Measurements from ENCODE around the gene PLGLB1.
A peak's percentile ranks its signal among the peaks of the same experiment; 100 is the strongest.
"Not testable (repeated sequence)": the region's sequence is repeated elsewhere in the genome, so short reads cannot be mapped to it uniquely, and the experiment has no call there.

PLGLB1 gene

DNA sequence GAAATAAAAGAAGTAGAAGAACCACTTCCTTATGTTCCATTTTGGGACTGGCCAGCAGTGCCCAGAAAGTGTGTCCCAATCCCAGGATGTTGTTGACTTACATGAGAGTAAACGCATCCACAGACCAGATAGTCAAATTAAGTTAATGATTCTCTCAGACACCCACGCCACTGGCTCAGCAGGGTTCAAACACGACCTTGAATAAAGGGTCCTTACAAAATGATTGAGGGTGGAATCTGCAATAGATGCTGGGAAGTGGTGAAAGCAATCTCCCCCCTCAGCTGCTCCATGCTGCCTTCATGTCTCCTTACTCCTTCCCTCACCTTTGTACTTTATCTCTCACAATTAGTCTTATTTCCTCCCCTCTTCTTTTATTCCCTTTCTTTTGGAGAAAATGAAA, at the start of gene PLGLB1:
PLGLB1 (minus strand) TSS at position 101 of the 400 bp plus-strand sequence; CDS start at position 40, 61 bp downstream.
- DNase-seq (ENCODE audit: extremely low read depth, low read depth); H3K4me3 ChIP-seq (replicated peaks; ENCODE audit: low read depth, low read length): not testable (repeated sequence)

DNA sequence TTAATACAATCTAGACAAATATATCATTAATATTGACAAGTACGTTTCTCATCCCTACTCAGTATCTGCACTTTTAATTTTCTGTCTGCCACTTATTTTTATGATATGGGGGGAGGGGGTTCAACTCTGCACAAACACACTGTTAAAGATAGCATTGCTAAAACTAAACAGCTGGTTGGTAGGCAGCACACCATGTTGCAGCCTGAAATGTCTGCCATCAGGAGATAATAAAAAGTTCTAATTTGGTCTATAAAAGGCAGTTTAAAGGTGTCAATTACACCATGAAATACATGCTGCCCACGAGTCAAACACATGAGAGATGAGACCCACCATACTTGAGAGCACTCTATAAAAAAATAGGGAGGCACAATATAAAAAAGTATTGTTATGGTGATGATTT, 42.7 kb upstream of the PLGLB1 start:
- H3K4me3 ChIP-seq (replicated peaks; ENCODE audit: low read depth, low read length) = not testable (repeated sequence)

DNA sequence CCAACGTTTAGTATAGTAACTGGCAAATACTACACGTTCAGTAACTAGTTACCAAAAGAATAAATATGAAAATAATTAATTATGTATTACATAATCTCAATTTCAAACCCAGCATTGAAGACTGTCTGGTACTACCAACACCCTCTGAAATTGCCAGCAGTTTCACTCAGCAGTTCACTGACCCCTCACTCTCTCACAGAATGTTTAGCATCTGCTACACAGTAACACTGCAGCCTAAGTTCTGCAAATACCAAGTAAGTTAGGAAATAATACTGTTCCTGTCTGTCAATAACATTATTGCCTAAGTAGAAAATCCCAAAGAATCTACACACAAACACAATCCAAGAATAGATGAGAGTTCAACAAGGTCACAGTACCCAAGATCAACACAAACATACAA, 41.8 kb upstream of the PLGLB1 start:
- not testable (repeated sequence) for H3K4me3 ChIP-seq (replicated peaks; ENCODE audit: low read depth, low read length); DNase-seq (ENCODE audit: extremely low read depth, low read depth)

More for the DNA sequence above, 42.7 kb upstream of the PLGLB1 start:
- DNase-seq (ENCODE audit: extremely low read depth, low read depth) = not testable (repeated sequence)

GRCh38 chr2:87061519-87061918, 39.9 kb upstream of the PLGLB1 start:
- DNase-seq (ENCODE audit: extremely low read depth, low read depth); H3K4me3 ChIP-seq (replicated peaks; ENCODE audit: low read depth, low read length): not testable (repeated sequence)

GRCh38 chr2:87057606-87058005, 36.0 kb upstream of the PLGLB1 start:
- DNase-seq (ENCODE audit: extremely low read depth, low read depth); H3K4me3 ChIP-seq (replicated peaks; ENCODE audit: low read depth, low read length): not testable (repeated sequence)

- not testable (repeated sequence) for H3K4me3 ChIP-seq (replicated peaks; ENCODE audit: low read depth, low read length); DNase-seq (ENCODE audit: extremely low read depth, low read depth)
Measured at GRCh38 chr2:87056843-87057242, 35.2 kb upstream of the PLGLB1 start.

GRCh38 chr2:87056435-87056834, 34.8 kb upstream of the PLGLB1 start:
- DNase-seq (ENCODE audit: extremely low read depth, low read depth); H3K4me3 ChIP-seq (replicated peaks; ENCODE audit: low read depth, low read length): not testable (repeated sequence)

DNA sequence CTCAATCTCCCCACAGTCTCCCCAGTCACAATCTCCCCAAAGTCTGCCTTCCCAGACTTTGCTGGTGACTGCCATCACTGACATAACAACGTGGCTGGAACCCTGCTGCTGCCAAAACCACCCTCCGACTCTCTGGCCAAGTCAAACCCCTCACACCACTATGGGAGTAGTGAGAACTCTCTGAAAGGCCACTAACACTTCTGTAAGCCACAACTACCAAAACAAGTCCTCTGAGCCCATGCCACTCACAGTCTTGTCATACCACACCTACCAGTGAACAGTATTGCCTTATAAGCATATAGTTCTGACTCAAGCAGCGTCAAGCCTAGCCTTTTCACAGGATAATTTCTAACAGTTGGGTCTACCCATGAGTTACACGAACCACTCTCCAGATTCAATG, 32.7 kb upstream of the PLGLB1 start:
- not testable (repeated sequence) for H3K4me3 ChIP-seq (replicated peaks; ENCODE audit: low read depth, low read length); DNase-seq (ENCODE audit: extremely low read depth, low read depth)

DNA sequence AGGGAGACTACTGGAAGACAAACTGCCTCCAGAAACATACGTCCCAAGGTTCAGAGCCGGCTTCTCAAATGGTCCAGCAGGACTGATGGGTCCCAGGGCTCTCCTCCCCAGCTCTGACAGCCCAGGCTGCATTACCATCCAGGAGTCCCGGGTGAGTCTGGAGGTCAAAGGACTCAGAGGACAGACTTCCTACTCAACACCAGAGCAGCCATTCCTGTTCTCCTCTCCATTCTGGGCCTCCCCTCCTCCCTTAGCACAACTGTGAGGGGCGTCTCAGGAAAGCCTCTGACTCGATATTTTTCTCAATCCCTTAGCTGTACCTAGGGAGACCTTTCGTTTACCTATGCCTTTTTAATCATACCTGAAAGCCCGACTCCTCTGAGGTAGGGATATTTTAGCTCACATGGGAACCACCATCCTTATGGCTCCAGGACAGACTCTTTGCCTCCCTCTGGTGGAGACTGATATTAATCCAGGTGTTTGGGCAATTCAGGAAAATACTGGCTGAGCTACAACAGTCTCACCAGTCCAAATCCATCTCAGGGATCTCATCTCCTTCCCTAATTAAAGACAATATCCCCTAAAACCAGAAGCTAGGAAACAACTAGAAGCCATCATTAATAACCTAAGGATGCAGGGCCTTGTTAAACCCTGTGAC, 19.8 kb upstream of the PLGLB1 start:
- TF ChIP-seq, protein P1, sequence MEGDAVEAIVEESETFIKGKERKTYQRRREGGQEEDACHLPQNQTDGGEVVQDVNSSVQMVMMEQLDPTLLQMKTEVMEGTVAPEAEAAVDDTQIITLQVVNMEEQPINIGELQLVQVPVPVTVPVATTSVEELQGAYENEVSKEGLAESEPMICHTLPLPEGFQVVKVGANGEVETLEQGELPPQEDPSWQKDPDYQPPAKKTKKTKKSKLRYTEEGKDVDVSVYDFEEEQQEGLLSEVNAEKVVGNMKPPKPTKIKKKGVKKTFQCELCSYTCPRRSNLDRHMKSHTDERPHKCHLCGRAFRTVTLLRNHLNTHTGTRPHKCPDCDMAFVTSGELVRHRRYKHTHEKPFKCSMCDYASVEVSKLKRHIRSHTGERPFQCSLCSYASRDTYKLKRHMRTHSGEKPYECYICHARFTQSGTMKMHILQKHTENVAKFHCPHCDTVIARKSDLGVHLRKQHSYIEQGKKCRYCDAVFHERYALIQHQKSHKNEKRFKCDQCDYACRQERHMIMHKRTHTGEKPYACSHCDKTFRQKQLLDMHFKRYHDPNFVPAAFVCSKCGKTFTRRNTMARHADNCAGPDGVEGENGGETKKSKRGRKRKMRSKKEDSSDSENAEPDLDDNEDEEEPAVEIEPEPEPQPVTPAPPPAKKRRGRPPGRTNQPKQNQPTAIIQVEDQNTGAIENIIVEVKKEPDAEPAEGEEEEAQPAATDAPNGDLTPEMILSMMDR (IDR thresholded peaks at IDR 0.05; ENCODE audit: low read depth, low read length, missing control alignments) = peak; percentile 3
- not testable (repeated sequence) for H3K4me3 ChIP-seq (replicated peaks; ENCODE audit: low read depth, low read length); DNase-seq (ENCODE audit: extremely low read depth, low read depth)

GRCh38 chr2:87028607-87029006, 7.0 kb upstream of the PLGLB1 start:
- H3K4me3 ChIP-seq (replicated peaks; ENCODE audit: low read depth, low read length) = not testable (repeated sequence)

GRCh38 chr2:87026816-87027215, 5.2 kb upstream of the PLGLB1 start:
- DNase-seq (ENCODE audit: extremely low read depth, low read depth); H3K4me3 ChIP-seq (replicated peaks; ENCODE audit: low read depth, low read length): not testable (repeated sequence)

More at GRCh38 chr2:87028607-87029006, 7.0 kb upstream of the PLGLB1 start:
- not testable (repeated sequence) for DNase-seq (ENCODE audit: extremely low read depth, low read depth)

GRCh38 chr2:87025927-87026326, 4.3 kb upstream of the PLGLB1 start:
- not testable (repeated sequence) for H3K4me3 ChIP-seq (replicated peaks; ENCODE audit: low read depth, low read length); DNase-seq (ENCODE audit: extremely low read depth, low read depth)

GRCh38 chr2:87023988-87024615, 2.5 kb upstream of the PLGLB1 start:
- not testable (repeated sequence) for DNase-seq (ENCODE audit: extremely low read depth, low read depth); H3K4me3 ChIP-seq (replicated peaks; ENCODE audit: low read depth, low read length)

- DNase-seq (ENCODE audit: extremely low read depth, low read depth); H3K4me3 ChIP-seq (replicated peaks; ENCODE audit: low read depth, low read length): not testable (repeated sequence)
Measured at GRCh38 chr2:87021043-87021442, 601 bp downstream of the PLGLB1 start.

DNA sequence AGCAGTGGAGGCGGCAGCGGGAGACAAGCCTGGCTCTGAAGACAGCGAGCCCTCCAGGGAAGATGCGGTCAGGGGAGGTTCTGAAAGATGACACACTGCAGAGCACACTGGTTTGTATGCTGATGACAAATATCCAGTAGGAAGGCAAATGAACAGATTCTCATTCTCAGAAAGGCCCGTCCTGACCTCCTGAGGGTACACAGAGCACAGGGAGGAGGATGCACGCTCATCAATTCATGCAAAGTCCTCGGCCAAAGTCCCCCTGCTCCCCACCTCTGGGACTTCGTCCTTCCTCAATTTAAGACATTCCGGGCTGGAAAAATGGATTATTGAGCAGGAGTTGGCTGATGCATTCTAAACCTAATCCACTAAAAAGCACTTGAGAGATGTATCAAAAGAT, 2.6 kb downstream of the PLGLB1 start:
- not testable (repeated sequence) for DNase-seq (ENCODE audit: extremely low read depth, low read depth); H3K4me3 ChIP-seq (replicated peaks; ENCODE audit: low read depth, low read length)

GRCh38 chr2:87014489-87015169, 7.0 kb downstream of the PLGLB1 start:
- H3K4me3 ChIP-seq (replicated peaks; ENCODE audit: low read depth, low read length); DNase-seq (ENCODE audit: extremely low read depth, low read depth): not testable (repeated sequence)

DNA sequence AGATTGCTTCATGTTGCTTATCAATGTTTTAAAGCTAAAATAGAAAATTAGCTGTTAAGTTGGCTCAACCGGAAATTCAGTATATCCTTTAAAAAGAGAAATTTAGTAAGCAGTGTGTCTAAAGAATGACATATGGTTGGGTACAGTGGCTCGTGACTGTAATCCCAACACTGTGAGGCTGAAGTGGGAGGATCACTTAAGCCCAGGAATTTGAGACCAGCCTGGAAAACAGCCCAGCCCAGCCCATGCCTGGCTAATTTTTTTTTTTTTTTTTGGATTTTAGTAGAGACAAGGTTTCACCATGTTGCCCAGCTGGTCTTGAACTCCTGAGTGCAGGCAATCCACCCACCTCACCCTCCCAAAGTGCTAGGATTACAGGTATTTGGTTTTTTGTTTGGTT, 17.2 kb downstream of the PLGLB1 start:
- H3K4me3 ChIP-seq (replicated peaks; ENCODE audit: low read depth, low read length); DNase-seq (ENCODE audit: extremely low read depth, low read depth): not testable (repeated sequence)
